Ureter (tissue), 1 donor: ENCODE measurements around the gene CCL4. TPM values are rescaled to one million over a fixed set of nuclear protein-coding genes. Genes with fewer than 3 reads are reported as not detected.
"Not testable (repeated sequence)": the region's sequence is repeated elsewhere in the genome, so short reads cannot be mapped to it uniquely, and the experiment has no call there.

ENCODE experiments used
- DNase-seq: peaks from one replicate; pipeline ENCODE4 v3.0.0-alpha.2; 2020; ENCODE audit warnings: low spot score
- total RNA-seq: library from RNA; stranded (reverse); gene quantifications from one replicate; pipeline ENCODE4 v1.2.4, GENCODE V29; 2023
- donor health status: DM: yes; HTN: yes; CAD: no.

Gene CCL4
- total RNA-seq, 1 donor from 2014 or later = 6.1 TPM

- DNase-seq = no peak
Observed at GRCh38 chr17:36117505-36118382, 14.1 kb downstream of the CCL4 start.

GRCh38 chr17:36118477-36119353 lies 15.1 kb downstream of the CCL4 start:
- DNase-seq = no peak

GRCh38 chr17:36120221-36120620 lies 16.6 kb downstream of the CCL4 start:
- no peak for DNase-seq

- not testable (repeated sequence) for DNase-seq
Observed at GRCh38 chr17:36121099-36121498, 17.5 kb downstream of the CCL4 start.

- no peak for DNase-seq
Observed at GRCh38 chr17:36123431-36123830, 19.8 kb downstream of the CCL4 start.

GRCh38 chr17:36124879-36125824 lies 21.5 kb downstream of the CCL4 start:
- no peak for DNase-seq

- no peak for DNase-seq
Observed at GRCh38 chr17:36127199-36127893, 23.7 kb downstream of the CCL4 start.

GRCh38 chr17:36127911-36128310 lies 24.3 kb downstream of the CCL4 start:
- no peak for DNase-seq

GRCh38 chr17:36128411-36128978 lies 24.9 kb downstream of the CCL4 start:
- no peak for DNase-seq

- DNase-seq = no peak
Observed at GRCh38 chr17:36129616-36130015, 26.0 kb downstream of the CCL4 start.

- no peak for DNase-seq
Observed at GRCh38 chr17:36130346-36130745, 26.7 kb downstream of the CCL4 start.

GRCh38 chr17:36131421-36131820 lies 27.8 kb downstream of the CCL4 start:
- DNase-seq = no peak

- no peak for DNase-seq
Observed at GRCh38 chr17:36131931-36132330, 28.3 kb downstream of the CCL4 start.

GRCh38 chr17:36132421-36132831 lies 28.8 kb downstream of the CCL4 start:
- no peak for DNase-seq

GRCh38 chr17:36133602-36134236 lies 30.1 kb downstream of the CCL4 start:
- no peak for DNase-seq

GRCh38 chr17:36135465-36135864 lies 31.8 kb downstream of the CCL4 start:
- no peak for DNase-seq

- no peak for DNase-seq
Observed at GRCh38 chr17:36136036-36136435, 32.4 kb downstream of the CCL4 start.

GRCh38 chr17:36136439-36136838 lies 32.8 kb downstream of the CCL4 start:
- DNase-seq = no peak

- DNase-seq = no peak
Observed at GRCh38 chr17:36142235-36142634, 38.6 kb downstream of the CCL4 start.

- no peak for DNase-seq
Observed at GRCh38 chr17:36142806-36143205, 39.2 kb downstream of the CCL4 start.
